Measurements from ENCODE around the gene ZNF821. TPM values are rescaled to one million over a fixed set of nuclear protein-coding genes. Genes with fewer than 3 reads are reported as not detected.

Gene ZNF821
- total RNA-seq, 1 experiment from 2014 or later = 5.4 TPM

DNA sequence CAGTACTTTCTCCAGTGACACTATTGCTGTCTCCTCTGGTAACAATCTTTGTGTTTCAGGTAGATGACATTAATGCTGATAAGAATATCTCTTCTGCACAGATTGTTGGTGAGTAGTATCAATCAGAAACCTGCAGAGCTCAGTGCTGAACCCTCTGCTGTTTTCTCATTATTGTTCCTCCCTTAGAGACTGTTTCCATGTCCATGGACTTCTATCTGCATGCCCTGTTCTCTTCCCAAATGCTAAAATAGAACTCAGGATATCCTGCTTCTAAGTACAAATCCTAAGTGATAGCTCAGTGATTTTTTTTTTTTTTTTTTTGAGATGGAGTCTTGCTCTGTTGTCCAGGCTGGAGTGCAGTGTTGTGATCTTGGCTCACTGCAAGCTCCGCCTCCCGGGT lies 40.7 kb upstream of the ZNF821 start:
- Histone ChIP-seq H3K9me2 (replicated peaks; ENCODE audit: low read length) (no peaks in the 10 kb centered on the region), H3K9me3 (ENCODE audit: low read length) (no peaks in the 10 kb centered on the region), H2AFZ (ENCODE audit: low read length) (no peak overlapping the region), H3K9ac (ENCODE audit: low read length) (no peak overlapping the region), H3K79me2 (ENCODE audit: low read length) (peaks cover 19% of the 10 kb centered on the region), H3K27ac (ENCODE audit: low read length) (no peak overlapping the region), H3F3A (ENCODE audit: low read length, unreplicated experiment) (no peaks in the 10 kb centered on the region), H3K36me3 (ENCODE audit: low read depth, low read length) (peaks cover 61% of the 10 kb centered on the region), H3K4me3 (ENCODE audit: low read length) (no peak overlapping the region), H4K20me1 (ENCODE audit: low read length) (peaks cover 23% of the 10 kb centered on the region; the same call in 1 of the 2 replicates), H3K4me2 (ENCODE audit: low read length) (no peak overlapping the region), H3K27me3 (ENCODE audit: low read length) (no peaks in the 10 kb centered on the region), H3K4me1 (ENCODE audit: insufficient read depth, low read length) (peaks cover 23% of the 10 kb centered on the region)
- ChIA-PET CTCF (no interaction called here), POLR2A (ENCODE audit: unreplicated experiment) (no interaction called here)
- no peak for DNase-seq
- no TSS peak for BruUV-seq (replicated peaks)
- TF ChIP-seq EZH2phosphoT487 (IDR thresholded peaks at IDR 0.05; ENCODE audit: borderline replicate concordance, low read length) (no peak), EZH2 (IDR thresholded peaks at IDR 0.05; ENCODE audit: low read length, unreplicated experiment) (no peak)
- TF ChIP-seq, protein P1, sequence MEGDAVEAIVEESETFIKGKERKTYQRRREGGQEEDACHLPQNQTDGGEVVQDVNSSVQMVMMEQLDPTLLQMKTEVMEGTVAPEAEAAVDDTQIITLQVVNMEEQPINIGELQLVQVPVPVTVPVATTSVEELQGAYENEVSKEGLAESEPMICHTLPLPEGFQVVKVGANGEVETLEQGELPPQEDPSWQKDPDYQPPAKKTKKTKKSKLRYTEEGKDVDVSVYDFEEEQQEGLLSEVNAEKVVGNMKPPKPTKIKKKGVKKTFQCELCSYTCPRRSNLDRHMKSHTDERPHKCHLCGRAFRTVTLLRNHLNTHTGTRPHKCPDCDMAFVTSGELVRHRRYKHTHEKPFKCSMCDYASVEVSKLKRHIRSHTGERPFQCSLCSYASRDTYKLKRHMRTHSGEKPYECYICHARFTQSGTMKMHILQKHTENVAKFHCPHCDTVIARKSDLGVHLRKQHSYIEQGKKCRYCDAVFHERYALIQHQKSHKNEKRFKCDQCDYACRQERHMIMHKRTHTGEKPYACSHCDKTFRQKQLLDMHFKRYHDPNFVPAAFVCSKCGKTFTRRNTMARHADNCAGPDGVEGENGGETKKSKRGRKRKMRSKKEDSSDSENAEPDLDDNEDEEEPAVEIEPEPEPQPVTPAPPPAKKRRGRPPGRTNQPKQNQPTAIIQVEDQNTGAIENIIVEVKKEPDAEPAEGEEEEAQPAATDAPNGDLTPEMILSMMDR (conservative IDR thresholded peaks at IDR 0.05; ENCODE audit: low read depth, low read length) = no peak
- no peak for ATAC-seq
- intact Hi-C loops (cut with micrococcal nuclease) = no loop called here

DNA sequence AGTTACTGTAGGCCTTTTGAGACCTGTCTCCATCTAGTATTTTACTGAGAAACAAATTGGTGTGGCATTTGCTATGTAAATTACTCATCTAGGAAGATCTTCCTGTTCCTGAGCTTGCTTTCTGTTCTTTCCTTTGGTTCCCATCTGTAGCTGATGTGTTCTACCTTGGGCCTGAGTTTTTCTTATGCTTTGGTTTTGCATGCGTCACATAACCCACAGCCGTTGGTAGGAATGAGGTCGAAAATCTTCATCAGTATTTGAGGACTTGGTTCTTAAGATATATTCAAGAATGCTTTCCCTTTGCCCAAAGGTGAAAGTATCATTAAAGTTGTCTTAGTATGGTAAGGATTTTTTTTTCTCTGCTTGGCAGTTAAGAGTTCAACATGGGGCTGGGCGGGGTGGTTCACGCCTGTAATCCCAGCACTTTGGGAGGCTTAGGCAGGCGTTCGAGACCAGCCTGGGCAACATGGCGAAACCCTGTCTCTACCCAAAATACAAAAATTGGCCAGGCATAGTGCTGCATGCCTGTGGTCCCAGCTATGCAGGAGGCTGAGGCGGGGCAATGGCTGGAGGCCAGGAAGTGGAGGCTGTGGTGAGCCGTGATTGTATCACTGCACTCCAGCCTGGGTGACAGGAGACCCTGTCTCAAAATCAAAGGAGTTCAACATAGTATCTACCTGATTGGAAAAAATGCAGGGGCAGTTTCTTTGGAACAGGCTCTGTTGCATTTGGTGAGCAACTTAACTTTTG lies 40.1 kb upstream of the ZNF821 start:
- Histone ChIP-seq H3K4me3 (ENCODE audit: low read length) (no peak overlapping the region), H3K9me3 (ENCODE audit: low read length) (no peaks in the 10 kb centered on the region), H3K9ac (ENCODE audit: low read length) (no peak overlapping the region), H3K4me2 (ENCODE audit: low read length) (no peak overlapping the region), H2AFZ (ENCODE audit: low read length) (no peak overlapping the region), H3K79me2 (ENCODE audit: low read length) (peaks cover 24% of the 10 kb centered on the region), H3K27ac (ENCODE audit: low read length) (no peak overlapping the region), H3K4me1 (ENCODE audit: insufficient read depth, low read length) (peaks cover 23% of the 10 kb centered on the region), H3K9me2 (replicated peaks; ENCODE audit: low read length) (no peaks in the 10 kb centered on the region), H3F3A (ENCODE audit: low read length, unreplicated experiment) (no peaks in the 10 kb centered on the region), H3K27me3 (ENCODE audit: low read length) (no peaks in the 10 kb centered on the region), H3K36me3 (ENCODE audit: low read depth, low read length) (peaks cover 63% of the 10 kb centered on the region), H4K20me1 (ENCODE audit: low read length) (peaks cover 19% of the 10 kb centered on the region; the same call in 1 of the 2 replicates)
- intact Hi-C loops (cut with micrococcal nuclease) = no loop called here
- no peak for TF ChIP-seq EZH2phosphoT487 (IDR thresholded peaks at IDR 0.05; ENCODE audit: borderline replicate concordance, low read length)
- TF ChIP-seq, protein P1 (conservative IDR thresholded peaks at IDR 0.05; ENCODE audit: low read depth, low read length) = no peak
- no peak for TF ChIP-seq EZH2 (IDR thresholded peaks at IDR 0.05; ENCODE audit: low read length, unreplicated experiment)
- CTCF ChIA-PET = no interaction called here
- DNase-seq (peak; percentile 48), ATAC-seq (peak; percentile 46)
- POLR2A ChIA-PET (ENCODE audit: unreplicated experiment) = interaction anchor here (0.6 kb wide), 2 partner anchors 169 to 368 kb away, joined by 4 read pairs; partner anchors contain the start of gene TXNL4B
- no TSS peak for BruUV-seq (replicated peaks)

DNA sequence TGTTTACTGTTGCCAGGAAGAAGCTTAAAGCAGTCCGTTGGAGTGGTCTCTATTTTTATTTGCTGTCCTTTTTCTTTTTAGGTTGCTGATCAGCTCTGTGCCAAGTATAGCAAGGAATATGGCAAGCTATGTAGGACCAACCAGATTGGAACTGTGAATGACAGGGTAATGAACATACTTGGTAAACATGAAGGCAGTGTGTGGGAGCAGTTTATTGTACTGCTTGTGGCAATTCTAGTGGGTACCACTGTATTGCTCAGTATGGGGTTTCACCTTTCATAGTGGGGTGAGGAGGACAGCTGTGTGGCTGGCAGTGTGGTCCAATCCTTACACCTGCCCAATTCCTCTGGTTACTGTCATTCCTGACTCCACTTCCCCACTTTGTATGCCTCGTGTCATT lies 36.7 kb upstream of the ZNF821 start:
- H3K9me3 ChIP-seq (ENCODE audit: low read length) = no peaks in the 10 kb centered on the region

More for the DNA sequence above, 36.7 kb upstream of the ZNF821 start:
- Histone ChIP-seq H3K9ac (ENCODE audit: low read length) (no peak overlapping the region), H3K4me3 (ENCODE audit: low read length) (no peak overlapping the region), H3K4me1 (ENCODE audit: insufficient read depth, low read length) (peaks cover 8% of the 10 kb centered on the region; the same call in 1 of the 2 replicates), H3K27ac (ENCODE audit: low read length) (no peak overlapping the region), H3F3A (ENCODE audit: low read length, unreplicated experiment) (no peaks in the 10 kb centered on the region), H3K36me3 (ENCODE audit: low read depth, low read length) (peaks cover 78% of the 10 kb centered on the region), H4K20me1 (ENCODE audit: low read length) (peaks cover 13% of the 10 kb centered on the region; the same call in 1 of the 2 replicates), H2AFZ (ENCODE audit: low read length) (no peak overlapping the region), H3K79me2 (ENCODE audit: low read length) (peaks cover 44% of the 10 kb centered on the region), H3K27me3 (ENCODE audit: low read length) (no peaks in the 10 kb centered on the region), H3K4me2 (ENCODE audit: low read length) (no peak overlapping the region), H3K9me2 (replicated peaks; ENCODE audit: low read length) (no peaks in the 10 kb centered on the region)
- DNase-seq (no peak), ATAC-seq (no peak)
- intact Hi-C loops (cut with micrococcal nuclease) = no loop called here
- TF ChIP-seq EZH2phosphoT487 (IDR thresholded peaks at IDR 0.05; ENCODE audit: borderline replicate concordance, low read length) = no peak
- TF ChIP-seq EZH2 (IDR thresholded peaks at IDR 0.05; ENCODE audit: low read length, unreplicated experiment) = no peak
- TF ChIP-seq, protein P1 (conservative IDR thresholded peaks at IDR 0.05; ENCODE audit: low read depth, low read length) = no peak
- ChIA-PET POLR2A (ENCODE audit: unreplicated experiment) (no interaction called here), CTCF (interaction anchor here (0.6 kb wide), 1 partner anchor 24 kb away, joined by 13 read pairs; no protein-coding TSS in a partner anchor)
- BruUV-seq (replicated peaks) = no TSS peak
